GM21723 (cell line): Measurements from ENCODE around the gene OGA.

Experiments
- ATAC-seq: cut with Tn5 transposase; IDR thresholded peaks from one replicate; pipeline ENCODE4 v1.9.1; 2021; ENCODE audit warnings: mild to moderate bottlenecking, moderate library complexity; ENCODE audit not compliant: unreplicated experiment

OGA gene

DNA sequence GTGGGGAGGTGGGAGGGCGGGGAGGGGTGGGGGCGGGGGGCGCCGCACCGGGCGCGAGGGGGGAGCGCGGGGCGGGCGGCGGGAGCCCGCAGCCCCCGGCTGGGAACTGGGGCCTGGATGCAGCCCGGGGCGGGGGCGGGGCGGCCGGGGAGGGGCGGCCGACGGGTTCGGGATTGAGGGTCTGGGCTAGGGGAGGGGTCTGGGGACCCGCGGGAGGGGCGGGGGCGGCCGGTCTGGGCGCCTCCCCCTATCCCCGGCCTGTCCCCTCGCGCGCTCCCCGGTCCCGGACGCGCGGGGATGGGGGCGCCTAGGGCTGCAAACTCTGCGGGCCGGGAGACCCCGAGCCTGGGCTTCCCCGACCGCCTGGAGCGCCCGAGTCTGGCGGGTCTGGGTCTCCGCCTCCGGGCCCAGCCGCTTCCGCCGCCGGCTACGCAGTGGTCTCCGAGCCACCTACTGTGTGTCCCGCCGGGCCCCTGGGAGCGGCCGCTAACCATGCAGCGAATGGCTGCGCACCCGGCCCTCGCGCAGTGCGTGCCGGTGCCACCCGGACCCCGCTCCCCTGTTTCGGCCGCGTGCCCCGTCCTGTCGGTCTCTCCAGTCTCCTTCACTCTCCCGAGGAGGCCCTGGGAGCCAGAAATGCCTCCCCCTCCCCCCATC, 42.0 kb downstream of the OGA start:
- no peak for ATAC-seq

DNA sequence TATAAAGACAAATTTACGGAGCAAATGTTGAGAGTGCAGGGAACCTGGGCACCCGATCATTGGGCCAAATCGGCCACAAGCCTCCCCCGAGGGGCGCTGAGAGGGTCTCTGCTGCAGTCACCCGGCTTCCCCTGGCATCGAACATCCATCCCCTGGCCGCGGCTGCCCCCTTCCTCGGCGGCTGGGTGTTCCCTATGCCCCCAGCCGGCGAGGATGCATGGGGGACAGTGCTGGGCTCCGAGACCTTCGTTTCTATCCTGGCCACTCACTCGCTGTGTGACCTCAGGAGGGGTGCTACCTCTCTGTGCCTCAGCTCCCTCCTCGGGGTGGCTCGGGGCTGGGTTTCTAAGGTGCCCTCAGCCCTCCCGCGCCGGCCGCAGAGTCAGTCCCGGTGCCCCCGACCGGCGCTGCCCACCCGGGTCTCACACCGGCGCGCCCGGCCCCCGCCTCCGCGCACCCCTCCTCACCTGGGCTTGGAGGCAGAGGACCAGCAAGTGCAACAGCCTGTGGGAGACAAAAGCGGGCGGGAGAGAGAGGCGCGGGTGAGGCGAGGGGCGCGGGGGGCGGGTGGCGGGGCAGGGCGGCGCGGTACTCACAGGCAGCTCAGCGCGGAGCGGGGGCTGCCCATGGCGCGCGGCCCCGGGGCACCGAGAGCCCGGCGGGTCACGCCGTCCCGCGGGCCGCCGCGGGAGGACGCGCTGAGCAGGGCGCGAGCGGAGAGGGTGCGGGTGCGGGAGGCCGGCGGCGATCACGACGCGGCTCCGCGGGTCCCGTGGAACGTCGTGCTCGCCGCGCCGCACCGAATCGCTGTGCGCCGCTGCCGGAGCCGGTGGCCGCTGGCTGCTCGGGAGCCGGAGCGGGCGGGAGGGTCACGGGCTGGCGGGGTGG, 42.7 kb downstream of the OGA start, which contains the start of gene FGF8:
Gene FGF8 (minus strand): TSS at position 842 of the 888 bp plus-strand sequence. CDS start 214 bp downstream, at position 628.
- ATAC-seq, result no peak

DNA sequence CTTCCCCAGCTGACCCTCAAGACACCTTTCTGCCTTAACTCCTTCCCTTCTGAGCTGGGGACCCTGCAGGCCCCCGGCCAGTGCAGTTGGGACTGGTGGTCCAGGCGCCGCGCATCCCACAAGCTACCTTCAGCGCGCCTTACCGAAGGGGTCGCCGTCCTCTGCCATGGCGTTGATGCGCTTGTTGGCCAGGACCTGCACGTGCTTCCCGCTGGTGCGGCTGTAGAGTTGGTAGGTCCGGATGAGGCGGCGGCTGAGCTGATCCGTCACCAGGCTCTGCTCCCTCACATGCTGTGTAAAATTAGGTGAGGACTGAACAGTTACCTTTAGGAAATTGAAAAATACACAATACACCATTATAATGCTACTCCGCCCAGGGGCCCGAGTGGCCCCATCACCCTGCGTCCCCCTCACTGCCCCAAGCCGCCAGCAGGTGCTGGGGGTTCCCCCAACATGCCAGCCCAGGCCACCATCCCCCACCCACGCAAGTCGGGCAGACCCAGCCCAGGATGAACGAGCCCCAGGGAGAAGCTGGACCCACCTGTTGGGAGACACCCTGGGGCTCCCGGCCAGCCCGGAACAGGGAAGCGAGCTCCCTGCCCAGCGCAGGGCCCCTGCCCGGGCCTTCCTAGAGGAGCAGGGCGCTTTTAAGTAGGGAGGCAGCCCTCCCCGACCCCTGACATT, 43.5 kb downstream of the OGA start:
- no peak for ATAC-seq

DNA sequence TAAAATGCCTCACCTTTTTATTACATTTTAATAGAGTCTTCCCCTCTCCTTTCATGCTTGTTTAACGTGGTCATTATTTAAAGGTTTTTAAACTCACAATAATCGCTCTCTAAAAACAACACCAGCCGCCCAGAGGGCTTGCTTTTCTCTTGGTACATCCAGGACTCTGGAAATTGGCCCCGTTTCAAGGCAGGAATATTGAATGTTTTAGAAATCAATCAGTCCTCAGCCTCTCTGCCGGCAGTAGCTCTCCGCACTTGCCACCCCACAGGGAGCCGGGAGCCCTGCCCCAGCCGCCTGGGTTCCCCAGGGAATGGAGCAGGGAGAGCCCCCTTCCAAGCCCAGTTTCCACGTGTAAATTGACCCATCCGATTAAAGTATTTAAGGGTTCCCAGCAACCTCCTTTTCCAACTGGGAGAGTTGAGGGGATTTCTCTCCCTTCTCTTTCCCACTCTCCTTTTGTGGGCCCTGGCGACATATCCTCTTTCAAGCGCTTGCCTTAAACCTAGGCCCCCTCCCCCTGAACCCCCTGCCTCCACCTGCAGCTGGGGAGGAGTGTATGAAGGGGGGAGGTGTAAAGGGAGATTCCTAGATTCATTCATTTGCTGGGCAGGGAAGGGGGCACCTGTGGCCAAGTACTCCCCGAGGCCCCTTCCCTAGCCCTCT, 44.2 kb downstream of the OGA start:
- no peak for ATAC-seq

DNA sequence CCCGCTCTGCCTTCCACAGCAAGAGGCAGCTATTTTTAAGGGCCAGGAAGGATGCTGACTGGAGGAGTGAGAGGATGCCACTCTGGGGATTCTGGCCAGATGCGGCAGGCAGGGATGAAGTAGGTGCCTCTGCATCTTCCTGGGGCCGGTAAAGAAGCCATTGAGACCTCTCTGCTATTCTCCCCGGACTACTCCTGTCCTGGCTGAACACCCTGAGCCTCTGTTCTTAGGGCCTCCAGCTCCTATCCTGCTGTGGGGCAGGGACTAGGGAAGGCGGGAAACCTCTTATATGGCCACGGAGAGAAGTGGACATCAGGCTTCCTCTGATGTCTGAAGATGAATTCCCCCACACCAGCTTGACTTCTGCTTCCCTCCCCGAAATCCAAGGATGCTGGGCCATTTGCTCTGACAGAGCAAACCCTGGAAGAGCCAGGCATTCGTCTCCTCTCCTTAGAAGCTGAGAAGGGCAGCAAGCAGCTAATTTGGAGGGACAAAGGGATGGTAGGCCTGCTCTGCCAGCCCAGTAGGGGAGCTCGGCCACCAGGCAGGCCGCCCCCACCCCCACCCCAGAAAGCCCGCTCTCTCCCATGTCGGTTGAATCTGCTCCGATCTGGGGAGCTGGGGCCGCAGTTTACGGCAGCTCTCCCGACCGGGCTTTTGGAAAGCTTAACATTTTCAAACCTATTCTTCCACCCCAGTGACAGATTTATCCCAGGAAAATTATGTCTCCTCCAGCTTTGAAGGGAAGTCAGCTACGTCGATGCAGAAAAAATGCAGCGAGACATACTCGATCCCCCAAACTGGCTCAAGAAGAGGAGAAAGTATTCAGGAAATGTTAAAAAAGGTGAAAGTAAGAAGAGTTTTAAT, 45.1 kb downstream of the OGA start:
- ATAC-seq, result no peak

DNA sequence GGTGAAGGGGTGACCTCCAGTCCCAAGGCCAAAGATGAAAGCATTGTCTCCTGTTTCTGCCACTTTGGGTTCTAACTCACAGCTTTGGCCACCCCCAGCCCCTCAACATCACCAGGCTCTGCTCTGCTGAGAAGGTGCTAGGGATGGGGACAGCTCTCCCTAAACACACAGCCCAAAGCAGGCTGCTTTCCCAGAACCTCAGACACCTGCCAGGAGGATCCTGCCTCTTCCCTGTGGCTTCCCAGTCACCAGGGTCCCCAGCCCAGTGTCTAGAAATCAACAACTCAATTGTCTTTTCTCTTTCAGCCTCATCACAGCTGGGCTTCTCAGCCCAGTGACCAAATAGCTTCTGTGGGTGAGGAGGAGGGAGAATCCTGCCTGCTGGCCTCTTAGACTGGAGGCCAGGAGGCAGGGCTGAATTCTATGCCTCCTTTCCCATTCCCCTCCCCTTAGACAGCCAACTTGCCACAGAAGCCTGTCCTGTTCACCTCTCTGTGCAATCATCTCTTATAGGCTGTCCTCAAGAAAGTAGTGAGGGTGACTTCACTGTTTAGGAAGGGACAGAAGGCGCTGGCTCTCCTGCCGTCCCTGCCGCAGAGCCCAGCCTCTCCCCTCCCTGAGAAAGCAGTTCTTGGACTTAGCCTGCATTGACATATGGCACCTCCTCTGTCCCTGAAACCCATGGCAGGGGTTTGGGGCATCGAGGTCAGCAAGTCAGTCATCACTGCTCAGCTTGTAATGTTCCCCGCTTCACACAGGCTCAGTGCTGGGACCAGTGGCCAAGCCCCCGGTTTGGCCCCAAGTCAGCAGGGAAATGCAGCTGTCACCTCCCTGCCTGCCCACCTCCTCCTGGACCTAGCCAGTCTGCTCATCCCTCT, 46.0 kb downstream of the OGA start:
- no peak for ATAC-seq

DNA sequence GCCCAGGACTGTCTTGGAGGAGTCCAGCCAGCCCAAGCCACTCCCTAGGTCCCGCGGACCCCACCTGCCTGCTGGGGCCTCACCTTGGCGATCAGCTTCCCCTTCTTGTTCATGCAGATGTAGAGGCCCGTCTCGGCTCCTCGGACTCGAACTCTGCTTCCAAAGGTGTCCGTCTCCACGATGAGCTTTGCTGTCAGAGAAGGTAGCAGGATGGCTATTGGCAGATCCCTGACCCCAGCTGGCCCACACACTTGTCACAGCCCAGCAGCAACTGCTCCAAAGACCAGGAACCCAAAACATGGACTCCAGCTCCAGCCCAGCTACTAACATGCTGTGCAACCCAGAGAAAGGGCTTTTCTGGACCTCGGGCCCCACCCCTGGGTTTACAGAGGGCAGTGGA, 46.9 kb downstream of the OGA start:
- ATAC-seq, result no peak

DNA sequence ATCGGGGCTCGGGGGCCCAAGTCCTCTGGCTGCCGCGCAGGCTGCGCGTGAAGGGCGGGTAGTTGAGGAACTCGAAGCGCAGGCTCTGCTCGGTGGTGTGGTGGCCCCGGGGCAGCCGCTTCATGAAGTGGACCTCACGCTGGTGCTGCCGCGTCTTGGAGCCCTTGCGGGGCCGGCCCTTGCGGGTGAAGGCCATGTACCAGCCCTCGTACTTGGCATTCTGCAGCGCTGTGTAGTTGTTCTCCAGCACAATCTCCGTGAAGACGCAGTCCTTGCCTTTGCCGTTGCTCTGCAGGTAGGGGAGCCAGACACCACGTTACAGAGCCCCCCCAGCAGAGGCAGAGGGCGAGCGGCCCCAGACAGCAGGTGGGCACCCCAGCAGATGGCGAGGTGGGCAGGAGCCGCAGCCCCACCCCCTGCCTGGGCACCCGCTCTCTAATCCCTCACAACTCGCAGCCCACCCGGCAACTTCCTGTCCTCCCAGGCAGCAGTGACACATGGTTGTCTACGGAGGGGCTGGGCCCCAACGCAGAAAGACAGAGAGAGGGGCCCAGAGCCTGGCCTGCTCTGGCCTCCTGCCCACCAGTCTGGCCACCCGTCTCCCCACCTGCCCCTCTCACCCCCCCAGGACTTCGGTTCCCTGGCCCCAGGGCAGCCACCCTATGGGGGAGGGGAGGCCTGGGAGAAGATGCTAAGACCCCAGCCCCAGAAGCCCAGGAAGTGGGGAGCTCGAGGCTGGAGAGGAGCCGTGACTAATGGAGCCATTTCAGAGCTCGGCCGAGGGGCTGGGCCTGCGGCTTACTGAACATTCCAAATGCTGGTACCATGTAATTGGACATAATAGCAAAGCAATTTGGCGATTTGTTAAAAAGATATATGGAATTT, 47.7 kb downstream of the OGA start:
- no peak for ATAC-seq

DNA sequence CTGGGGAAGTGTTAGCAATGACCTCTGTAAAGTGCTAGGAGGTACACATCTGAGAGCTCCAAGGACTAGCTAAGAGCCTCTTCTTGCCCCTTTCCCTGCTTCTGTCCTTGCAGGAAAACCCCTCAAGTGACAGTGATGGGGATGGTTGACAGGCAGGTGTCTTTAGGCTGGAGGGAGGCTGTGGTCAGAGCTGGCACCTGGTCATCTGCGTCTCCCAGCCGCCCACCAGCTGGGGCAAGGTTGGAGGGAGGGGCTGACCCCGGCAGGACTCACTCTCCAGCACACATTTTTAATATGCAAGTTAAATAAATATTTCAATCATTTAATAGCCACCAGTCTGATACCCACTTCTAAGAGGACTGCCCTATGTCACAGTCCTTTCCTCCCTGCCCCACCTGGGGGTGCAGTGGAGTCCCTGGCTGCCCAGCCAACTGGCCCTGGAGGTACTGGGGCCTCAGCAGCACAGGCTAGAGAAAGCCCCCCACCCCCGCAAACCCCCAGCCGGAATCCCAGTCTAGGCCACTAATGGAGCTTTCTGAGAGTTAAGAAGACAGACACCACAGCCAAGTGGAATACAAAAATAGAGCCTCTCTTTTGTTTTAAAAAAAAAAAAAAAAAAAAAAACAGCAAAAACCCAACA, 48.6 kb downstream of the OGA start:
- no peak for ATAC-seq

DNA sequence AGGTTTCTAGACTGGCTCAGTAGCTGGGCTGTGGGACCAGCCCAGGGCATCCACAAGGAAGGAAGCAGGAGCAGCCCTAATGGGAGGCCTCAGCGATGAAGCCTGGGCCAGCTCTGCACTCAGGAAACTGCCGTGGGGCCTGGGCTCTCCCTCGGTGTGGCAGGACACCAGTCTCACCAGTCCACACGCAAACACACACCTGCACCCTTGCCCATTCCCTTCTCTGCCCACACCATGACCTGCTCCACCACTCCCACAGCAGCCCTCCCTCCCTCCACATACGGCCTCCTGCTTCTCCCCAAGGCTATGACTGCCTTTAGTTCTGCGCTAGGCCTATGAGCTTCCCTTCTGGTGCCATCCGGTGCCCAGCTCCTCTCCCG, 49.5 kb downstream of the OGA start:
- no peak for ATAC-seq

DNA sequence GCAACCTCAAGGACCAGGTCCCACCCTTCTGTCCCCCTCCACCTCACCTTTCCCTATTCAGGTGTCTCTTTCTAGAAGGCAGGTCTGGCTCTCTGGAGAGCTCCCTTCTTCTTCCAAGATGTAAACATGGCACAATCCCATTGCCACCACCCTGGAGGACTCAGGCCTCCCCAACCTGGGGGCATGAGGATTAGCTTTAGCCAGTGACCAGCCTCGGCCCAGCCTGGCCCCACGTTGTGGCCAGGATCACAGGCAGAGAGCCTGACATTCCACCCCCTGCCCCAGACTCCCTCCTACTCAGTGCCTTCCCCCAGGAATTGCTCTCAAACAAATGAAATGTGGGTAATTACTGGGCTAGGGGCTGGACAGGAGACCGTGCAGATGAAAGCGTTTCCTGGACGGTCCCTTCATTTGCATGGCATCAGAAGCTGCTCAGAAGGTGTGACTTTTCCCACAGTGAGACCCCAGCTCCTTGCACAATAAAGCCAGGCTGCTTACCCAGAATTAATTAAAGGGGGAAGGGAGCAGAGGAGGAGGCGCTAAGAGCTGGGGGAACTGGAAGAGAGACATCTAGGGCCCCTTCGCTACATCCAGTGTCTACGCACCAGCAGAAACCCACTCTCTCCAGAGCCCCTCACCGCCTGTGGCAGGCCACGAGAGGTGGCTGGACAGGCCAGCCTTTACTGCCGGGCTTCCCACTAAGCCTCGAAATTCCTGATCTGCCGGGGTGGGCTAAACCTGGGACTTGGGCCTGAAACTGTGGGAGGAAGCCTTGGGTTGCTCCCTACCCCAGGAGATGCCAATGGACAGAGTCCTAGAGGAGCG, 50.1 kb downstream of the OGA start:
- ATAC-seq, result no peak

DNA sequence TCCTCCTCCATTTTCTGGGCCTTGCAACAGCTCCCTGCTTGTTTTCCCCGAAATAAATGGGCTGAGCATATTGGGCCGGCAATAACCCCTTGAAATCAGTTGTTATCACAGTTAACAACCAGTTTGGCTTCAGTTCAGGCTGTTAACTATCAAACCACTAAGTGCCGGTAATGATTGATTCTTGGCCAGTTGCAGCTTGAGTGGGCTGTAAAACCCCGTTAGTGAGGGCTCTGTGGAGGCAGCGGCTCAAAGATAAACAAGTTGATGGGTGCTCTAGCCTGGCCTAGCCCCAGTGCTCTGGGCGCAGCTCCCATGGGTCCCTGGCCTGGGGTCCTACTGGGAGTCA, 50.7 kb downstream of the OGA start:
- no peak for ATAC-seq

DNA sequence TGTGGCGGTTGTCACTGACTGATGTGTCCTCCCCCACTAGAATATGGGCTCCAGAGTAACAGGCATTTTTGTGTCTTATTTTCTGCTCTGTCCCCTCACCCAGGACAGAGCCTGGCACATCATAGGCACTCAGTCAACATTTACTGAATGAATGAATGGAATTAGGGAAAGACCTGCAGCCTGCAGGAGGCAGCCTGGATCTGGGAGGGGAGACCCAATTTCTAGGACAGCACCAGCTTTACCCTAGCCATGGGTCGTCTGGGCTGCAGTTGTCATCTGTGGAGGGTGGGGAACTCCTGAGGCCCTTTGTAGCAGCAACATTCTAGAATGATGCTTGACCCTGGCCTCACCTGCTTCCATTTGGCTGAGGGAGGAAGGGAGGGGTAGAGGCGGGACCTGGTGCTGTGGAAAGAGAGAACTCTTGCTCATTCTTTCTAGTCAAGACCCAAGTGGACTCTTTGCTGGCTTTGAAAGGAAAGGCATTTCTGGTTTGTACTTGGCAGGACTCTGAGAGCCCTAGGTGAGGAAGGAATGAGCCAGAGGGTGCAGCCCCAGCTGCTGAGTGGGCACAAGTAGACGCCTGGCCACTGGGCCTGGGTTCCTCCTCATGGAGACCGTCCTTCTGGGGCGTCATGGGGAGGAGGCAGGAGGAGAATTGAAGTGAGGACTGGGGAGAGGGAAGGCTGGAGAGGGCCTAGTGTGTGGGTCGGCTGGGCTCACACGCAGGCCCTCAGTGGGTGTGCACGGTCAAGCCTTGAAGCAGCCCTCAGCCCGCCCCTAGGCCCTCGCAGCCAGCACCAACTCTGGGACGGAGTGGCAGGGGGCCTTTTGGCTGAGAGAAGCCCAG, 51.3 kb downstream of the OGA start:
- no peak for ATAC-seq

DNA sequence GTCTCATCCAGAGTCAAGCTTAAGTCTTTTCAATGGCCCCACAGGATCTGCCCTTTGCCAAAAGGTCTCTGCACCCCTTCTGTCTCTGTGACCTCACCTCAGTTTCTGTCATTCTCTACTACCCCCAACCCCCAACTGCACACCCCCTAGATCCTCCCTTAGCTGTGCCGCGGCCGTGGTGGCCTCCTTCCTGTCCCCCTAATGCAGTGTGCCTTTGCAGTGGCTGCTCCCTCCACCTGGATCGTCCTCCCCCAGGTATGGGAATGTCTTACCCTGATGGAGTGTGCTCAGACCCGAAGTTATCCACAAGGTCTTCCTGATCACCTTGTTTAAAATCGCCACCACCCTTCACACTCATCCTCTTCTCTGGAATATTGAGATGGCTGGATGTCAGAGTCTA, 51.9 kb downstream of the OGA start:
- ATAC-seq, result no peak

DNA sequence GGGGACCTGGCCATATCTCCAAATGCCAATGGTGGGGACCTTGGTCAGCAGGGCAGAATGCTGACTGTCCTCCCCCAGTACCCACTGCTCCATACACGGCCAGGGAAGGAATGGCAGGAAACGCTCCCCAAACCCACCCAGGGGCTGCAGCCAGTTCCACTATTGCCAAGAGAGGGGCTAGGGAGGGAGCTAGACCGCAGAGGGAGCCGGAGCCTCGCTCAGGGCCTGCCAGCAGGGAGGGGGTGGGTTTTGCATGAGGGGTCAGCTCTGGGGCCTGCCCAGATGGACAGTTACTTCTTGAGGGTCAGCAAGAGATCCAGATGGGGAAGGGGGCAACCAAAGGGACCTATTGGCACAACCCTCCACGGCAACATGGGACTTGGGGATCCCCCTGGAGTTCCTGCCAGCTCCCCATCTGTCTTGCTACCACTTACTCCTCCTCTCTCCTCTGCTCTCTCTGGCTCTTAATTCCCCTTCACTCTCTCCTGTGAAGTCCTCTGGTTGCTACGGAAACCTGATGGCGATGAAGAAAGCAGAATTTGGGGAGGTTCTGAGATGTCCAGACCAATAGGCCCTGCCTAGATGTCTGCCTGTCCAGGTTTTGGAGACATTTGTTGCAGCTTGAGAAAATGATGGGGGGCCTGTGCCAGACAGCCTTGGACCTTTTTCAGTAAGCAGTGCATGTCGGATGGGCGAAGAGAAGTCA, 55.0 kb downstream of the OGA start:
- no peak for ATAC-seq

DNA sequence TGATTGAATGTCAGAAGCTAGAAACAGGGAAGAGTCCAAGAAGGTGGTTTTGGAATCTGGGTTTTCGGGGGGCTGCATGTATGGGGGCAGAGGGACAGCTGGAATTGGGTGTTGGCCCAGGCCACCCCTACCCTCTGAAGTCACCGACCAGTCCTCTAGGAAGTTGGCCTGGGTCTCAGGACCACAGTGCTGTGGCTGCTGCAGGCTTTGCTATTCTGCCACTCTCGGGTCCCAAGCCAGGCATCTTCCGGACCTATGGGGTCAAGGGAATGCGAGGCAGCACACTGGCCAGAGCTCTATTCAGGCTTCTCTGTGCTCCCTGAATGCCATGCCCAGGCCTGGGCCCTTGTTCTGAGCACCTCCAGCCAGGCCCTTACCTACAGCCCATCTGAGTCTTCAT, 55.5 kb downstream of the OGA start:
- ATAC-seq, result no peak
